DOHH2 (cell line): ENCODE results near the gene BTG1.
A peak's percentile ranks its signal among the peaks of the same experiment; 100 is the strongest.

Experiments used
- H3F3A ChIP-seq: fragments of 200-600 bp; sonication (generic), shearing (Covaris generic); 2 replicates; pipeline ENCODE4 v1.6.0; 2016; ENCODE audit warnings: antibody characterized with exemption, mild to moderate bottlenecking; ENCODE audit not compliant: control insufficient read depth, insufficient read depth
- H3K27ac ChIP-seq: fragments of 200-600 bp; sonication (generic); 2 replicates; pipeline ENCODE4 v1.5.1; 2014; ENCODE audit warnings: low read depth, mild to moderate bottlenecking, low read length, moderate library complexity
- H3K27me3 ChIP-seq: fragments of 200-600 bp; sonication (generic); 2 replicates; pipeline ENCODE4 v1.6.1; 2014; ENCODE audit warnings: mild to moderate bottlenecking, low read length, mixed read lengths; ENCODE audit not compliant: control insufficient read depth
- H3K36me3 ChIP-seq: fragments of 200-600 bp; sonication (generic); 2 replicates; pipeline ENCODE4 v1.6.1; 2014; ENCODE audit warnings: mild to moderate bottlenecking, low read length, moderate library complexity, mixed read lengths; ENCODE audit not compliant: control insufficient read depth
- H3K4me1 ChIP-seq: fragments of 200-600 bp; sonication (generic); 2 replicates; pipeline ENCODE4 v1.6.1; 2014; ENCODE audit warnings: mild to moderate bottlenecking, low read length, mixed read lengths; ENCODE audit not compliant: control insufficient read depth
- H3K4me2 ChIP-seq: fragments of 200-600 bp; sonication (generic); 2 replicates; pipeline ENCODE4 v1.6.0; 2014; ENCODE audit warnings: mild to moderate bottlenecking, low read length, moderate library complexity
- H3K4me3 ChIP-seq: fragments of 200-600 bp; sonication (generic); 2 replicates; pipeline ENCODE4 v1.5.1; 2014; ENCODE audit warnings: mild to moderate bottlenecking, low read length, mixed read lengths
- H3K79me2 ChIP-seq: fragments of 200-600 bp; sonication (generic); 2 replicates; pipeline ENCODE4 v1.6.1; 2014; ENCODE audit warnings: mild to moderate bottlenecking, low read length, mixed read lengths; ENCODE audit not compliant: control insufficient read depth
- H3K9me2 ChIP-seq: fragments of 200-600 bp; sonication (generic); replicated peaks from 2 replicates; pipeline ENCODE4 v1.6.1; 2014; ENCODE audit warnings: mild to moderate bottlenecking, low read length, mixed read lengths; ENCODE audit not compliant: control insufficient read depth
- H3K9me3 ChIP-seq: fragments of 200-600 bp; sonication (generic); 2 replicates; pipeline ENCODE4 v1.6.1; 2014; ENCODE audit warnings: antibody characterized with exemption, low read length, mixed read lengths; ENCODE audit not compliant: control insufficient read depth, insufficient read depth
- H4K20me1 ChIP-seq: fragments of 200-600 bp; sonication (generic); 2 replicates; pipeline ENCODE4 v1.6.0; 2014; ENCODE audit warnings: low read depth, mild to moderate bottlenecking, antibody characterized with exemption, low read length, moderate library complexity; ENCODE audit not compliant: control insufficient read depth, insufficient read depth
- CTCF ChIP-seq: fragments of 200-600 bp; sonication (generic); IDR thresholded peaks from one replicate; pipeline ENCODE4 v1.5.1; 2014; ENCODE audit warnings: antibody characterized with exemption, mild to moderate bottlenecking, low read depth, low read length; ENCODE audit not compliant: poor library complexity, severe bottlenecking
- EZH2phosphoT487 ChIP-seq: fragments of 200-600 bp; sonication (generic); IDR thresholded peaks from 2 replicates; pipeline ENCODE4 v1.6.1; 2017; ENCODE audit warnings: borderline replicate concordance, mild to moderate bottlenecking, antibody characterized with exemption, low read length, moderate library complexity, mixed read lengths

Gene BTG1

DNA sequence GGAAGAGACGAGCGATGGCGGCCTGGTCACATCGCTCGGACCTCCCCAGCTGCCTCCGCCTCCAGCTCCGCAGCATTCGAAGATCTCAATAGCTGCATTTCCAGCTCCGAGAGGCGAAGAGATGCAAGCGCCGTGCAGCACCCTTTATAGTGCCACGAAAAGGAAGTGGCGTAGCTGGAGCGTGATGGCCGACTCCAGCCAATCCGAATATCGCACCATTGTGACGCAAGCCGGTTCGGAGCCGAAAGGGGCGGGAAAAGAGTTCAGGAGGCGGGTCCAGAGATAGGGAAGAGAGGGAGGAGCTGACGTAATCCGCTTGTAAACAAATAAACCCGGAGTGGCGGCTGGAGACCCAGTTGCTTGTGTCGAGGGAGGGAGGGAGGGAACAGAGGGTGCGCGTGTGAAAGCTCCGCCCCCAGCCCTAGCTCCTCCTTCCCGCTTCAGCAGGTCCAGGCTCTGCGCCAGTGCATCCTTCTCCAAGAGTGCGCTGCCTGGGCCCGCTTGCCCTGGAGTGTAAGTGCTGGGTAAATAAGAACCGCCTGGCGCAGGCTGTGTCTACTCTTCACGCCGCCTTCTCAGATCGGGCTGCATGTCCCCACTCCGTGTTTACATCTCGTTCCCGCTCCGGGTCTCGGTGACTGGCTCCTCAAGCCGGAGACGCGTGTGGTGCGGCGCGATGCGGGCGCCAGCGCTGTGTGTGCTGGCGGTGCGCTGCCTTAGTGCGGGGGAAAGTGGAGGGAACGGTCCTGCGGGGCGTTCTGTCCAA is at the start of gene BTG1:
Gene BTG1, minus strand, starts transcription at position 116 of the 766 bp plus-strand sequence. CDS start 311 bp downstream, outside the sequence.
- H3K4me3 ChIP-seq, result peak within 1 kb of the TSS; percentile 96
- TF ChIP-seq EZH2phosphoT487, result no peak
- no peak for TF ChIP-seq CTCF
- H3K27me3 ChIP-seq, result no peaks in the 10 kb centered on the region
- peak within 1 kb of the TSS; percentile 75 for H3K27ac ChIP-seq
- peaks cover 38% of the 10 kb centered on the region for H4K20me1 ChIP-seq
- H3F3A ChIP-seq, result peaks cover 29% of the 10 kb centered on the region
- H3K79me2 ChIP-seq, result peaks cover 88% of the 10 kb centered on the region
- peak within 1 kb of the TSS; percentile 94 for H3K4me2 ChIP-seq
- H3K9me3 ChIP-seq, result no peaks in the 10 kb centered on the region
- peaks cover 31% of the 10 kb centered on the region for H3K4me1 ChIP-seq
- H3K36me3 ChIP-seq, result peaks cover 78% of the 10 kb centered on the region
- no peaks in the 10 kb centered on the region for H3K9me2 ChIP-seq

DNA sequence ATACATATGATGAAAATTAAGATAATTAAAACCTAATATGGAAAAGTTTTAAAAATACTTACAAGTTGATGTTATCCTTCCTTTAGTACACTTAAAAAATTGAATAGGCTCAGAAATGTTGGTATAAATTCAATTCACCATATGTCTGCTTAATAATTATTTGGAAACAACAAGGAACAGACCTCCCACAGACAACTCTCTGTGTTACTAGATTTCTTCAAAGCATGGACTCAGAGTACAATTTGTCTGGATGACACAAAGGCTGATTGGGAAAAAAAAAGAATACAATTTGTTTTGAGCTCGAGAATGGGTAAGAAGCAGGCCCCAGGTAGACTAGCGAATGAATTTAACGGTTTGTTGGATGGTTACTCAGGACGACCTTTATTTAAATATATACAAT is 48.9 kb upstream of the BTG1 start:
- no peak for TF ChIP-seq EZH2phosphoT487
- no peak for TF ChIP-seq CTCF
- no peak overlapping the region for H3K4me2 ChIP-seq
- H3K27ac ChIP-seq, result no peak overlapping the region
- peaks cover 22% of the 10 kb centered on the region for H3K4me1 ChIP-seq
- H3K9me3 ChIP-seq, result peaks cover 12% of the 10 kb centered on the region; the same call in 1 of the 2 replicates
- no peaks in the 10 kb centered on the region for H3F3A ChIP-seq
- no peaks in the 10 kb centered on the region for H3K79me2 ChIP-seq
- no peaks in the 10 kb centered on the region for H3K9me2 ChIP-seq
- no peak overlapping the region for H3K4me3 ChIP-seq
- no peaks in the 10 kb centered on the region for H3K36me3 ChIP-seq
- no peaks in the 10 kb centered on the region for H3K27me3 ChIP-seq
- no peaks in the 10 kb centered on the region for H4K20me1 ChIP-seq

- H3K27me3 ChIP-seq, result no peaks in the 10 kb centered on the region
- no peak overlapping the region for H3K4me2 ChIP-seq
- no peaks in the 10 kb centered on the region for H3K9me2 ChIP-seq
- H3K9me3 ChIP-seq, result peaks cover 12% of the 10 kb centered on the region; the same call in 1 of the 2 replicates
- H3K79me2 ChIP-seq, result no peaks in the 10 kb centered on the region
- H3F3A ChIP-seq, result no peaks in the 10 kb centered on the region
- no peaks in the 10 kb centered on the region for H4K20me1 ChIP-seq
- H3K4me1 ChIP-seq, result peaks cover 22% of the 10 kb centered on the region
- no peaks in the 10 kb centered on the region for H3K36me3 ChIP-seq
- H3K4me3 ChIP-seq, result no peak overlapping the region
- H3K27ac ChIP-seq, result no peak overlapping the region
- TF ChIP-seq CTCF, result no peak
- TF ChIP-seq EZH2phosphoT487, result no peak
Observed at GRCh38 chr12:92193846-92194245, 48.2 kb upstream of the BTG1 start.
